Type B pancreatic cell (in vitro differentiated cells): ENCODE measurements around the gene AP2A2. TPM values are rescaled to one million over a fixed set of nuclear protein-coding genes. Genes with fewer than 3 reads are reported as not detected.

Experiments
- DNase-seq: peaks from one replicate; pipeline ENCODE4 v3.0.0; 2021; ENCODE audit warnings: mixed read lengths; ENCODE audit not compliant: unreplicated experiment; ENCODE audit errors: extremely low spot score
- H3K27ac Mint-ChIP-seq: 2 replicates; pipeline ENCODE4 v1.8.0; 2021; ENCODE audit warnings: mild to moderate bottlenecking, mixed read lengths
- H3K27me3 Mint-ChIP-seq: 2 replicates; pipeline ENCODE4 v1.8.0; 2021; ENCODE audit warnings: mixed read lengths
- H3K36me3 Mint-ChIP-seq: 2 replicates; pipeline ENCODE4 v1.8.0; 2021; ENCODE audit warnings: mixed read lengths
- H3K4me1 Mint-ChIP-seq: one replicate; pipeline ENCODE4 v1.8.0; 2021; ENCODE audit warnings: mixed read lengths; ENCODE audit not compliant: unreplicated experiment
- H3K4me3 Mint-ChIP-seq: 2 replicates; pipeline ENCODE4 v1.8.0; 2021; ENCODE audit warnings: mild to moderate bottlenecking, mixed read lengths
- H3K9me3 Mint-ChIP-seq: 2 replicates; pipeline ENCODE4 v1.8.0; 2021; ENCODE audit warnings: mixed read lengths
- total RNA-seq: library from RNA; stranded (reverse); gene quantifications from 2 replicates; pipeline ENCODE4 v1.2.1, GENCODE V29; 2021; ENCODE audit warnings: low replicate concordance
- TF ChIP-seq, protein P1 (sequence below): fragments of 200-600 bp; sonication (generic); conservative IDR thresholded peaks from 2 replicates; pipeline ENCODE4 v1.5.0; 2021; ENCODE audit warnings: antibody characterized with exemption, mild to moderate bottlenecking

AP2A2 gene
- total RNA-seq, 1 donor from 2014 or later = 109 TPM

DNA sequence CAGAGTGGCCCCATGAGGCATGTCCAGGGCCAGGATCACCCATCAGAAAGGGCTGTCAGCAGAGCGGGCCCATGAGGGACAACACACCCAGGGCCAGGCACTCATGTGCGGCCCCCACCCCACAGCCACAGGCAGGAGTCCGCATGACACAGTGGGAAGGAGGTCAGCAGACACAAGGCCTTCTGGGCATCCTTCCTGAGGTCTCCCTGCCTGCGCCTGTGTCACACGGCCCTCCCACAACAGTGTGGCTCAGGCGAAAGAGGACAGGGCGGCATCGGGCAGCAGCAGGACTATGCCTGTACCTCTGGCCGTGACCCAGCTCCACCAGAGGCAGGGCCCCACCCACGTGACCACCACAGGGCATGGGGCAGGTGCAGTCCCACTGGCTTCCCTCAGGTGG is 42.1 kb upstream of the AP2A2 start:
- TF ChIP-seq, protein P1, sequence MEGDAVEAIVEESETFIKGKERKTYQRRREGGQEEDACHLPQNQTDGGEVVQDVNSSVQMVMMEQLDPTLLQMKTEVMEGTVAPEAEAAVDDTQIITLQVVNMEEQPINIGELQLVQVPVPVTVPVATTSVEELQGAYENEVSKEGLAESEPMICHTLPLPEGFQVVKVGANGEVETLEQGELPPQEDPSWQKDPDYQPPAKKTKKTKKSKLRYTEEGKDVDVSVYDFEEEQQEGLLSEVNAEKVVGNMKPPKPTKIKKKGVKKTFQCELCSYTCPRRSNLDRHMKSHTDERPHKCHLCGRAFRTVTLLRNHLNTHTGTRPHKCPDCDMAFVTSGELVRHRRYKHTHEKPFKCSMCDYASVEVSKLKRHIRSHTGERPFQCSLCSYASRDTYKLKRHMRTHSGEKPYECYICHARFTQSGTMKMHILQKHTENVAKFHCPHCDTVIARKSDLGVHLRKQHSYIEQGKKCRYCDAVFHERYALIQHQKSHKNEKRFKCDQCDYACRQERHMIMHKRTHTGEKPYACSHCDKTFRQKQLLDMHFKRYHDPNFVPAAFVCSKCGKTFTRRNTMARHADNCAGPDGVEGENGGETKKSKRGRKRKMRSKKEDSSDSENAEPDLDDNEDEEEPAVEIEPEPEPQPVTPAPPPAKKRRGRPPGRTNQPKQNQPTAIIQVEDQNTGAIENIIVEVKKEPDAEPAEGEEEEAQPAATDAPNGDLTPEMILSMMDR = no peak
- H3K27ac Mint-ChIP-seq = no peak overlapping the region
- no peak overlapping the region for H3K4me3 Mint-ChIP-seq
- H3K9me3 Mint-ChIP-seq = no peaks in the 10 kb centered on the region
- peaks cover 3% of the 10 kb centered on the region for H3K36me3 Mint-ChIP-seq
- no peak for DNase-seq
- no peaks in the 10 kb centered on the region for H3K27me3 Mint-ChIP-seq
- H3K4me1 Mint-ChIP-seq = no peaks in the 10 kb centered on the region

DNA sequence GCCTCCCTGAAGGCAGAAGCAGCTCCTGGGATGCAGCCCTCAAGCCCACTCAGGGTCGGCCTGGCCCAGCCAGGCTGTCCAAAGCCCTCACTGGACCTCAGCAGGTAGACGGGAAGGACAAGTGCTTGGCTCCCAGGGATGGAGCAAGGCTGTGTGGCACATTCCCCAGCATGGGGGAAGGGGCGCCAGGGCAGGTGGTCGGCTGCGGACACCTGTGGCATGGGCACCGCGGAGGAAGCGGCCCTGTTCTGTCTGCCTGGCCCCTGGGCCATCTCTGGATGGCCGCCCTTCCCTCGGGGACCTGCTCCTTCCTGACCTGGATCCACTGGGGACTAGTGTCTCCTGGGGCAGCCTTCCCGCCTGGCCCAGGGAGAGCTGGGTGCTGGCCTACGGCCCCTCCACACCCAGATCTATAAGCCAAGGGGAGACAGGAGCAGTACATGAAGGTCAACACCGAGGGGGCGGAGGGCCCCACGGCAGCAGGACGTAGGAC is 41.0 kb upstream of the AP2A2 start:
- Mint-ChIP-seq H3K36me3 (peaks cover 3% of the 10 kb centered on the region), H3K27ac (no peak overlapping the region), H3K4me1 (no peaks in the 10 kb centered on the region), H3K4me3 (no peak overlapping the region), H3K27me3 (no peaks in the 10 kb centered on the region), H3K9me3 (no peaks in the 10 kb centered on the region)
- TF ChIP-seq, protein P1 = no peak
- no peak for DNase-seq

DNA sequence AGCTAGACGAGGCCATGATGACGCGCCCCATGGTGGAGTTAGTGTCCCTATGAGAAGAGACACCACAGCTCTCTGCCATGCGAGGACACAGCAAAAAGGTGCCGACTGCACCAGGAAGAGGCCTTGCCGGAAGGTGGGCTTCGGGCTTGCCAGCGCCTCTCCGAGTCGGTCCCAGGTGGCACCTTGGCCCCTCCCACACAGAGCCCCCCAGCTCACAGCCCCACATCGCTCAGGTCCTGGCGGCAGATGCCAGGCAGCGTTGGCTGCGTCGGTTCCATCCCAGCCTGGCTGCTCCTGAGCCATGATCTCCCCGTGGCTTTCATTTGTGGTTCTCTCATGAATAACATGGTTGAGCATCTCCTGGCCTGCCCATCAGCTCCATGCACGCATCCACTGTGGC is 39.1 kb upstream of the AP2A2 start:
- Mint-ChIP-seq H3K4me3 (no peak overlapping the region), H3K4me1 (no peaks in the 10 kb centered on the region), H3K27me3 (no peaks in the 10 kb centered on the region), H3K27ac (no peak overlapping the region), H3K9me3 (no peaks in the 10 kb centered on the region), H3K36me3 (peaks cover 3% of the 10 kb centered on the region)
- TF ChIP-seq, protein P1 = no peak
- no peak for DNase-seq

DNA sequence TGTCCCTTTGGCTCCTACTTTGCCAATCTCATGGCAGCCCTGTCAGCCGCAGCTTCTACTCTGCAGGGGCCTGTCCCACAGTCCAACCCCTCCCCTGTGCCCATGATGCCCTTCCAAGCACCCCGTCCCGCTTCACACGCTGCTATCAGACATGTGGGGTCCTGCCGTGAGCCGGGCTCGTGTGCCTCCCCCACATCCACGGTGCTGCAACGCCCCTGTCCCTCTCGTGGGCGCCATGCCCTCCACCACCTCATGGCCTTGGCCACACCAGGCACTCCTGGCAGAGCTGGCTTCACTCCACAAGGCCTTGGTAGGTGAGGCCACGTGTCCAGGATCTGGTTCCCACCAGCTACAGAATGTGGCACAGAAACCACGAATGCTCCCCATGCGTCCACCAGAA is 38.1 kb upstream of the AP2A2 start:
- no peak for DNase-seq
- Mint-ChIP-seq H3K27me3 (no peaks in the 10 kb centered on the region), H3K27ac (no peak overlapping the region), H3K4me1 (no peaks in the 10 kb centered on the region), H3K4me3 (no peak overlapping the region), H3K36me3 (peaks cover under 1% of the 10 kb centered on the region), H3K9me3 (no peaks in the 10 kb centered on the region)
- TF ChIP-seq, protein P1 = no peak

DNA sequence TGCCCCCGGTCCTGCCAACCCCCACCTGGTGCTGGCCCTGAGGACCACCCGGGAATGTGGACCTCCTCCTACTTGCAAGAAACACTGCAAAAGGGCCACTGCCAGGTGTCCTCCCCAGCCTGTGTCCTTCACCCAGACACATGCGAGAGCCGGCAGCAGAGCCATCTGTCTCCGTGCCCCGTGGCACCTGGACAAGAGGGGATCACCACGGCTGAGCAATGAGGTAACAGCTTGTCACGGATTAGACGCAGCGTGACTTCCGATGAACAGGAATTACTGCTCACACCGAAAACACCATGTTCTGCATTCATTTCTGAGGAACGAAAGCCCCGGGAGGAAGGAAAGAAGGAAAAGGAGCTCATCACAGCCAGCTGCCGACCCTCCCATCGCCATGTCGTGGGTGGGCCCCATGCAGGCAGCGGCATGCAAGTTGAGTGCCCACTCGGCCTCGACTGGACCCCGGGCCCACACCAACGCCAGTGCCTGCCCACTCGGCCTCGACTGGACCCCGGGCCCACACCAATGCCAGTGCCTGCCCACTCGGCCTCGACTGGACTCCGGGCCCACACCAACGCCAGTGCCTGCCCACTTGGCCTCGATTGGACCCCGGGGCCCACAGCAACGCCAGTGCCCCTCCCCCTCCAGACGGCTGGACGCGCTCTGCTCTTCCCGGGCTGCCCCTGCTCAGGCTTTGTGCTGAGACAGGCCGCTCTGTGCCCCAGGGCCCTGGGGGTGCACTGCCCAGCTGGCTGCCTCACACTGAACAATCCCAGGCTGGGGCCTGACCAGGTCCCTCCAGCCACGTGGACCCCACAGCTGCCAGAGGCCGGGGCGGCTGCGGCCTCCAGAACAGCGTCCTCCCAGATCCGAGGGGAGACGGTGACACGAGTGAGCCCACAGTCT is 37.1 kb upstream of the AP2A2 start:
- TF ChIP-seq, protein P1 = no peak
- H3K27me3 Mint-ChIP-seq = no peaks in the 10 kb centered on the region
- H3K4me3 Mint-ChIP-seq = no peak overlapping the region
- H3K4me1 Mint-ChIP-seq = no peaks in the 10 kb centered on the region
- no peak for DNase-seq
- H3K9me3 Mint-ChIP-seq = no peaks in the 10 kb centered on the region
- H3K36me3 Mint-ChIP-seq = no peaks in the 10 kb centered on the region
- no peak overlapping the region for H3K27ac Mint-ChIP-seq
